Fibroblast of lung (primary cell): ENCODE results near the gene FCER2. TPM values are rescaled to one million over a fixed set of nuclear protein-coding genes. Genes with fewer than 3 reads are reported as not detected.

ENCODE experiments used
- DNase-seq, 2 donors: peaks; one replicate each; pipeline versions ENCODE4 v3.0.0 to v3.0.0-alpha.2; 2010; ENCODE audit warnings: low read depth in 2 of 2
- H2AFZ ChIP-seq: 2 replicates; pipeline ENCODE4 v1.5.1; 2012; ENCODE audit warnings: low read length, control low read depth, inconsistent platforms
- H3K27ac ChIP-seq: 2 replicates; pipeline ENCODE4 v1.5.1; 2011; ENCODE audit warnings: low read length, control low read depth; ENCODE audit not compliant: insufficient read depth
- H3K27me3 ChIP-seq: 2 replicates; pipeline ENCODE4 v1.5.1; 2011; ENCODE audit warnings: mild to moderate bottlenecking, low read length; ENCODE audit not compliant: control insufficient read depth, insufficient read depth
- H3K36me3 ChIP-seq: 2 replicates; pipeline ENCODE4 v1.5.1; 2011; ENCODE audit warnings: low read length; ENCODE audit not compliant: control insufficient read depth, insufficient read depth
- H3K4me1 ChIP-seq: 2 replicates; pipeline ENCODE4 v1.5.1; 2011; ENCODE audit warnings: low read length; ENCODE audit not compliant: control insufficient read depth, insufficient read depth; ENCODE audit errors: extremely low read depth
- H3K4me2 ChIP-seq: 2 replicates; pipeline ENCODE4 v1.5.1; 2011; ENCODE audit warnings: low read length, control low read depth; ENCODE audit not compliant: insufficient read depth; ENCODE audit errors: extremely low read depth
- H3K4me3 ChIP-seq, 4 experiments: fragments of 200-600 bp in 1 of 4; sonication (generic) in 1 of 4; replicated peaks in 1 of 4; 2 replicates each; pipeline ENCODE4 v1.5.1; 2011 to 2016; ENCODE audit warnings: low read length in 4 of 4, low read depth in 3 of 4, mild to moderate bottlenecking in 3 of 4, control low read depth in 2 of 4, inconsistent platforms in 1 of 4, mixed read lengths in 1 of 4; ENCODE audit not compliant: insufficient read depth in 1 of 4; ENCODE audit errors: control extremely low read depth in 1 of 4
- H3K79me2 ChIP-seq: 2 replicates; pipeline ENCODE4 v1.5.1; 2012; ENCODE audit warnings: mild to moderate bottlenecking, low read length, inconsistent platforms; ENCODE audit not compliant: control insufficient read depth, insufficient read depth
- H3K9ac ChIP-seq: 2 replicates; pipeline ENCODE4 v1.5.1; 2011; ENCODE audit warnings: mild to moderate bottlenecking, low read length, control low read depth; ENCODE audit not compliant: insufficient read depth
- H3K9me3 ChIP-seq: 2 replicates; pipeline ENCODE4 v1.5.1; 2012; ENCODE audit warnings: low read depth, low read length; ENCODE audit not compliant: control insufficient read depth, insufficient read depth
- H4K20me1 ChIP-seq: 2 replicates; pipeline ENCODE4 v1.5.1; 2011; ENCODE audit warnings: low read length; ENCODE audit not compliant: control insufficient read depth, insufficient read depth; ENCODE audit errors: extremely low read depth
- CTCF ChIP-seq, 2 donors: IDR thresholded peaks in 1 of 2; conservative IDR thresholded peaks in 1 of 2; 1 replicate in 1 of 2; 2 replicates in 1 of 2; pipeline ENCODE4 v1.5.1; 2011 to 2012; ENCODE audit warnings: low read length in 2 of 2, control low read depth in 1 of 2, inconsistent platforms in 1 of 2, low read depth in 1 of 2, mild to moderate bottlenecking in 1 of 2
- EZH2 ChIP-seq: IDR thresholded peaks from 2 replicates; pipeline ENCODE4 v1.5.1; 2012; ENCODE audit warnings: low read length, control low read depth, mild to moderate bottlenecking; ENCODE audit errors: missing control alignments
- polyA minus RNA-seq: library from RNA; depleted of rRNA, polyadenylated mRNA; stranded (reverse); fragments of >200 nt; gene quantifications from 2 replicates; pipeline ENCODE4 v1.2.3, GENCODE V29; 2011; ENCODE audit warnings: low replicate concordance
- polyA plus RNA-seq, 2 donors: library from polyadenylated mRNA; depleted of rRNA in 1 of 2; stranded (reverse) in 1 of 2; unstranded in 1 of 2; fragments of >200 nt; gene quantifications; 2 replicates each; pipeline ENCODE4 v1.2.1, GENCODE V29; 2011 to 2012; ENCODE audit warnings: missing spikeins in 1 of 2
- total RNA-seq: library from RNA; depleted of rRNA; stranded (reverse); fragments of >200 nt; gene quantifications from 2 replicates; pipeline ENCODE4 v1.2.1, GENCODE V29; 2014

FCER2 gene
- total RNA-seq (not detected in 2 replicates), polyA plus RNA-seq (not detected in 2 replicates), polyA minus RNA-seq (not detected in 2 replicates)
- polyA plus RNA-seq (2012) = not detected in 2 replicates

GRCh38 chr19:7701654-7702457 is at the start of gene FCER2:
Gene FCER2, minus strand, starts transcription at chr19:7702131. Its CDS starts 2,371 bp downstream, at chr19:7699760.
- Histone ChIP-seq H2AFZ (no peak within 1 kb of the TSS), H3K27me3 (no peaks in the 10 kb centered on the region), H3K4me2 (no peak within 1 kb of the TSS), H3K36me3 (no peaks in the 10 kb centered on the region), H3K9me3 (no peaks in the 10 kb centered on the region), H3K4me3 (no peak within 1 kb of the TSS), H3K4me1 (no peaks in the 10 kb centered on the region), H4K20me1 (no peaks in the 10 kb centered on the region), H3K79me2 (no peaks in the 10 kb centered on the region), H3K27ac (no peak within 1 kb of the TSS), H3K9ac (no peak within 1 kb of the TSS)
- no peak for DNase-seq
- no peak for TF ChIP-seq EZH2
- no peak for TF ChIP-seq CTCF (conservative IDR thresholded peaks at IDR 0.05 in 1 of 2, IDR thresholded peaks at IDR 0.05 in 1 of 2; ENCODE audit: low read depth in 1 of 2, low read length in 2 of 2)

- H3K4me1 ChIP-seq = no peaks in the 10 kb centered on the region
- no peaks in the 10 kb centered on the region for H3K27me3 ChIP-seq
- no peak overlapping the region for H3K27ac ChIP-seq
- no peaks in the 10 kb centered on the region for H3K9me3 ChIP-seq
- H3K79me2 ChIP-seq = no peaks in the 10 kb centered on the region
- H2AFZ ChIP-seq = no peak overlapping the region
- H4K20me1 ChIP-seq = no peaks in the 10 kb centered on the region
- TF ChIP-seq EZH2 (no peak), CTCF (conservative IDR thresholded peaks at IDR 0.05 in 1 of 2, IDR thresholded peaks at IDR 0.05 in 1 of 2; ENCODE audit: low read depth in 1 of 2, low read length in 2 of 2) (no peak)
- no peaks in the 10 kb centered on the region for H3K36me3 ChIP-seq
- no peak overlapping the region for H3K9ac ChIP-seq
- no peak overlapping the region for H3K4me2 ChIP-seq
- H3K4me3 ChIP-seq = no peak overlapping the region
- DNase-seq = no peak
Measured at GRCh38 chr19:7751157-7751783, 49.3 kb upstream of the FCER2 start.

GRCh38 chr19:7748756-7749155 is 46.8 kb upstream of the FCER2 start:
- DNase-seq = no peak
- H3K9ac ChIP-seq = no peak overlapping the region
- no peak overlapping the region for H3K4me2 ChIP-seq
- no peaks in the 10 kb centered on the region for H3K36me3 ChIP-seq
- no peaks in the 10 kb centered on the region for H3K4me1 ChIP-seq
- no peaks in the 10 kb centered on the region for H3K9me3 ChIP-seq
- TF ChIP-seq EZH2 (no peak), CTCF (conservative IDR thresholded peaks at IDR 0.05 in 1 of 2, IDR thresholded peaks at IDR 0.05 in 1 of 2; ENCODE audit: low read depth in 1 of 2, low read length in 2 of 2) (no peak)
- H2AFZ ChIP-seq = no peak overlapping the region
- H3K27ac ChIP-seq = no peak overlapping the region
- no peak overlapping the region for H3K4me3 ChIP-seq
- H4K20me1 ChIP-seq = no peaks in the 10 kb centered on the region
- H3K27me3 ChIP-seq = no peaks in the 10 kb centered on the region
- H3K79me2 ChIP-seq = no peaks in the 10 kb centered on the region
